COLO829 (cell line): ENCODE measurements around the gene TRIP4.

ENCODE experiments used
- DNase-seq: peaks from one replicate; pipeline ENCODE4 v3.0.0; 2012; ENCODE audit warnings: low spot score

The TRIP4 gene

DNA sequence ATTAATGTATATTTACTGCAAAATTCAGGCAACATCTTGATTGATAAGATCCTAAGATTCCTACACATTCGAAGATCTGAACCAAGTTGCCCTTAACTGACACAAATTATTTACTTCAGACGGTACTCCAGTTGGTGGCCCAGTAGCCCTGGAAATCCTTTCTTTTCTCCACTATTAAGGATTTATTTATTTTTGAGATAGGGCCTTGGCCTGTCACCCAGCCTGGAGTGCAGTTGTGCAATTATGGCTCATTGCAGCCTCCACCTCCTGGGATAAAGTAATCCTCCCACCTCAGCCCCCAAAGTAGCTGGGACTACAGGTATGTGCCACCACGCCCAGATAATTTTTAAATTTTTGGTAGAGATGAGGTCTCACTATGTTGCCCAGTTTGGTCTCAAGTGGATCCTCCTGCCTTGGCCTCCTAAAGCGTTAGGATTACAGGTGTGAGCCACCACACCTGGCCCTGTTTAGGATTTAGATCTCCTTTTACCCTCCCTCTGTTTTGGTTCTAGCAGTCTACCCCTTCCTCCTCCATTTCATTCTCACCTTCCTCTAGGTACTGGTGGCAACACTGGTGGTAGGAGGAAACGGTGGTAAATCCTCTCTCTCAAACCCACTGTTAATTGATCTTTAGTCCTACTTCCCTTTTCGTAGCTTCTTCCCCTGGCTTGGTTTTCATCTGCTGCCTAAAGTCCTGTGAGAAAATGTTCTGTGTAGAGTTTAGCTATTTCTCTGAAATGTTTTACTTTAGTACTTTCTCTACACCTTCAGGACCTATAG lies 60.1 kb downstream of the TRIP4 start:
- no peak for DNase-seq

DNA sequence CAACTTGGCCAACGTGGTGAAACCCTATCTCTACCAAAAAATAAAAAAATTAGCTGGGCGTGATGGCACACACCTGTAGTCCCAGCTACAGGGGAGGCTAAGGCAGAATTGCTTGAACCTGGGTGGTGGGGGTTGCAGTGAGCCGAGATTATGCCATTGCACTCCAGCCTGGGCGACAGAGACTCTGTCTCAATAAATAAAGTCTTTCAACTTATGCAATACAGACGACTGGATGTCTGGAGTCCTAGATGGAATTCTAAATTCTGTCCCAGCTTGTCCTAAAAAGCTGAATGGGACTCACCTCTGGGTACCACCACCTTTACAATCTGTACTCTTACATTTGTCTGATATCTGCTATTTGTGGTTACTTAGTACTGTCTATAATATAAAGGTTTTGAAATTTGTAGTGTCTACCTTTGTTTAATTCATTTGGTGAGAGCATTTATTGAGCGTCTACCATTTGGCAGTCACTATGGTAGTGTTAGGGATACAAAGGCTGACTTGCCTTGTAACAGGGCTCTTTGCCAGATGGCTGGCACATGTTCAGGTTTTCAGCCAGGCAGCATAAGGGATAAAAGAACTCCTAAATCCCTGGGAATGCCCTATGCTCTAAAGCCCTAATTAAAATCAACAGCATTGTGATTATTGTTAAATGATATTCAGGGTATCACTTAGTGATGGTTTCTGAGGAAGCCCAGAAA lies 65.5 kb downstream of the TRIP4 start:
- DNase-seq: no peak

GRCh38 chr15:64453689-64454037 lies 66.0 kb downstream of the TRIP4 start:
- DNase-seq: no peak

DNA sequence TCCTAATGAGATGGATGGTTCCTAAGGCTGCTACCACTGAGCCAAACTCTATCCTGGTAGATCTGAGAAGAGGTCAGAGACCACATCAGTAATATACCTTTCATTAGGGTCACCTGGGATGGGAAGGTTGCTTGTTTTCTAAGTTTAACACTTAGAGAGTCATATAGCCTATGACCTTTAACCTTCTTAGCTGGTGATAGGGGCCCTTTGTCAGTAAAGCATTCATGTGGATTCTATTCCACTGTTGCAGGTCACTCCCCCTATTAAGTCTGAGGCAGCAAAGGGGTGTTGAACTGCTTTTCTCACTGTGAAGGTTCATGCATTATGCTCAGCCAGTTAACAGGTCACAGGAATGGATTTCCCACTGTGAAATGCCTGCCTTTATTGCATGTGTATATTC lies 66.6 kb downstream of the TRIP4 start:
- no peak for DNase-seq

DNA sequence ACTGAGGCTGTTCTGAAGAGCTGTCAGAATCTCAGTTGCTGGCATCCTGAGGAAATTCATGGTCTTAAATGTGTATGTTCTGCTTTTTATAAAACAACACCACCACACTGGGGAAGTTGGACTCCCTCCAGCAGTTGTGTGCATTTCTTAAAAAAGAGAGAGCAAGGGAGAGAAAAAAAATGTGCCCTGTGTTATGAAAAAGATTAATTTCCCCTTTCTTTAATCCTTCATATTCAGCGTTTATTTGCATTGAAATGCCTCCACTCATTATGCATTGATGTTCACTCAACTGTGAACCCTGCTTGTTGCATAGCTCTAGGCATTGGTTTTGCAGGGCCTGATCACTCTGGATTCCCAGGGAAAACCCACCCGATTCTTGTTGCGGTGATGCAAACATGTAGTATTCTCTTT lies 68.3 kb downstream of the TRIP4 start:
- DNase-seq: no peak

DNA sequence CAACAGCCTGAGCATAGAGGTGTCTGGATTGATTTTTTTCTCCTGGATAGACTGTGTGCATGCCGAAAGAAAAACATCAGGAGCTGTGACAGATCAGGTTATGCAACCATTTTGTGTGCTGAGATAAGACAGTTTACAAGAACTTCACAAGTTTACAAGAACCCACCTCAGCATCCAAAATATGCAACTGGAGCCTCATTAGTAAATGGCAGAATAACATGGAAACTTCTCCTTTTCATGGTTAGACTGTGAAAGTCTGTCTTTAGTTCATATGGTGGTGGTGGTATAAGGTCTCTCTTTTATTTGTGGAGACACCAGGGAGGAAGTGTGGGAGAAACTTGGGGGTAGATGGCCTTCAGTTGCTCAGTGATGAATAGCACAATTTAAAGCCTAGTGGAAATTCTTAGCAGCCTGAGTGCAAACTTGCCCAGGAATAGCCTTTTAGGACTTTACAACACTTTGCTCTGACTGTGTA lies 69.0 kb downstream of the TRIP4 start:
- DNase-seq: no peak

- no peak for DNase-seq
Observed at GRCh38 chr15:64459066-64459781, 71.6 kb downstream of the TRIP4 start.

- DNase-seq: peak; percentile 95
Observed at GRCh38 chr15:64460206-64460723, 72.6 kb downstream of the TRIP4 start, which contains the start of gene ZNF609. Gene ZNF609 (plus strand): TSS chr15:64460578. CDS start chr15:64499420, 38,842 bp downstream.

DNA sequence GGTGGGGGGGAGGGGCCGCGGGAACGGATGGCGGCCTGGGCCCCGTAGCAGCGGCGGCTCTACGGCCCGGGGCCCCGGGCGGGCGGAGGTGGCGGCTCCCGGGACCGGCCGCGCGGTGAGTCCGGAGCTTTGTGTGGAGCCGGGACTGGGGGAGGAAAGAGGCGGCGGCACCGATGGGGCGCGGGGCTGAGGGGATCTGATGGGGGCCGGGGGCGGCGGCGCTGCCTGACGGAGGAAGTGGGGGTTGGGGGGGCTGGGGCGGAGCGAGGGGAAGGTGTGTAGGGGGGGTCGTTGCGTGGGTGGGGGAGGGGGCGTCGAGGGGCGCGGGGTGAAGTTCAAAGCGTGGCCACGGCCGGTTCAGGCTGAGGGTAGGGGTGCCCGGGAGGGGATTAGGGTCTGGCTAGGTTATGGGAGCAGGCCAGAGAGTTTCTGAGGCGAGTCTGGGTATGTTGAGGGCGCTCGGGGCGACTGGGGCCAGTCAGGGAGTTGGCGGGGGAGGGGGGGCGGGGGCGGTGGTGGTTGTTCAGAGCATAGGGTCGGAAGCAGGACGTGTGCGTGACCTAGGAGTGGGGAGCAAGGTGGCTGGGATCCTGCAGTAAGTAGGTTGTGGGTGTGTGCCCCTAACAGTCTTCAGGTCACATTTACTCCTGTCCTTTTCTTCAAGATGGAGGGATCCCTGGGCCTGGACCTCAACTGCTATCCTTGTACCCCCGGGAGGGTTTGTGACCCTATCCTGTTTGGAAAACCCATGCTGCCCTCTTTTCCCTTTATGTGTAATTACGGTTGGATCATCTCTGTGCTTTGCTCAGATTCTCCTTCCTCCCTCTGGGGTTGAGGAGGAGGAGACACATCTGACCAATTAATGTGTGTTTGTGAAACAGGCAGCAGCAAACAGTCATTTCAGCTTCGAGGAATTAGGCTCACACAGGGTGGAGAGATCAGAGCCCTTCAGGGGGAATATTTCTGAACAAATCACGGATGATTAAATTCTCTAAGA lies 73.4 kb downstream of the TRIP4 start:
- DNase-seq: peak; percentile 71

DNA sequence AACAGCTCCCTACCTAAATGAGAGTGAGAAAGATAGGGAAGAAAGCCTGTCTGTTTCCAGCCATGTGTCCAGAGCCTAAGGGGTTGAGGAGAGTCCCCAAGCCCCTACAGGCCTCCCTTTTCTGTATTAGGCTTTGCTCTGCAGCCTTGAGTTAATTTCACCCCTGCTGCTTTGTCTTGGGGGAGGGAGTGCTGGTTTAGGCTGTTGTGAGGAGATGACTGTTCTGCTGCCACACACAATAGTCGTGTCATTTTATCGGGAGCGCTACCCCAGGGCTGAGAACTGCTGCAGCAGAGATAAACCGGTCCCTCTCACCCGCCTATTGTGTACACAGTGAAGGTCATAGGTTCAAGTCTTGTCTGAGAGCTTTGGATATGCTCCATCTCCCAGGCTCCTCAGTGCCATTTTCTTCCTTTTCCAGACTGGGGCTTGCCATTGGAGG lies 74.1 kb downstream of the TRIP4 start:
- DNase-seq: no peak

GRCh38 chr15:64462492-64462891 lies 74.9 kb downstream of the TRIP4 start:
- no peak for DNase-seq

GRCh38 chr15:64464276-64465005 lies 76.8 kb downstream of the TRIP4 start:
- DNase-seq: no peak

DNA sequence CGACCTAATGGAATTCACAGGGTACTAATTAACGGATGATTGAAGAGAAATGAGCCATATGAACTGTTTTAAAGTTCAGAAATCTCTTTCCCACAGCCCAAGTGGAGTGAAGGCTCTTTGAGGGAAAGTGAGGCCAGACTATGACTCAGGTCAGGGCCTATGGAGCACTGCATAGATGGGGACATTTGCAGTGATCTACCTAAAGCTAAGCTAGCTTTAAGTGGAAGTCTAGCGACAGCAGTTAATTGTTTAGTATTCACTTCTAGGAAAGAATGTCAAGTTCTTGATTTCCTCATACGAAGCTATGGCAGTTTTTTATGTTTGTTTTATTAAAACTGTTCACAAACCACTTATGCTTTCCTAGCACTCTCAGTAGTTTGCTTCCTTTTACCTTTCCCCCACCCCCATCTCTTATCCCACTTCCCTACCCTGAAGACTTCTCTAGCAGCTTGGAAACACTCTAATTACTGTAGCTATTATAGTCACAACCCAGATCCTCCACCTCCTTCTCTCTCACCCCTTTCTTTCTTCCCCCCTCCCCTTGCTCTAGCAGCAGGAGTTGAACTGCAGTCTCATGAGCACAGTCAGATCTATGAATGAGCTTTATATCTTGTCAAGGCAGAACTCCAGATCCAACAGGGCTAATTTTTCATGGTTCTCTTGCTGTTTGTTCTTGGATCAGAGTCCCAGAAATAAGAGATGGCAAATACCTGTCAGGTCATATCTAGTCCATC lies 78.9 kb downstream of the TRIP4 start:
- no peak for DNase-seq

DNA sequence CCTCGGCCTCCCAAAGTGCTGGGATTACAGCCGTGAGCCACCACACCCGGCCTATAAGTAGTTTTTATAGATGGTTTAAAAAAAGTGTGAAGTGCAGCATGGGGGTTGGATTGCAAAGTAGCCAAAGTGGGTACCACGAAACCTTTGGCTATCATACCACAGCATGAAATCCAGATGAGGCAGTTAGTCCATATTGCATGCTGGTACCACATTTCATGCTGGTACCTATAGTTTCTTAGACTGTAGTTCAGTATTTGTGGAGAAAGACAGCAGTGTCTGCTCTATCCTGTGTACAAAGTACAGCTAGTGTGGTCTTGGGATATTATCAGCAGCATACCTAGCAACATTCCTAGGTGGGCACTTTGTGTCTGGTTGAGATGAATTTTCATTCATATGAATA lies 84.5 kb downstream of the TRIP4 start:
- no peak for DNase-seq

- no peak for DNase-seq
Observed at GRCh38 chr15:64474846-64475245, 87.2 kb downstream of the TRIP4 start.

- no peak for DNase-seq
Observed at GRCh38 chr15:64476550-64476949, 88.9 kb downstream of the TRIP4 start.

DNA sequence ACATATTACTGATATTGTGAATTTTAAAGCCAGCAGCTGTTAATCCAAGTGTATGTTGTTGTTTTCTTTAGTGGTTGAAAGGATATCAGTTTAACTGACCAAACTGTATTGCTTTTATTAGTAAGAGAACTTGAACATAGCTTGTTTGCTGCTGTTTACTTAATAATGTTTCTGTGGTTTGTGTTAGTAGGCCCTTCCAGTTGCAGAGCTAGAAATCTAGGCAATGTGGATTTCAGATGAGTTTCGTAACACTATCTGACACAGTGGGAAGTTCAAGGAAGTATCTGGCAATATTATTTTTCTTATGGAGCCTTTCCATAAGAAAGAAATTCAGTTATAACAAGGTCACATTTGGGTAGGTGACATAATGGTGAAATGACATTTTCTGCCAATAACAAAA lies 91.2 kb downstream of the TRIP4 start:
- no peak for DNase-seq

GRCh38 chr15:64480891-64481290 lies 93.3 kb downstream of the TRIP4 start:
- DNase-seq: no peak

DNA sequence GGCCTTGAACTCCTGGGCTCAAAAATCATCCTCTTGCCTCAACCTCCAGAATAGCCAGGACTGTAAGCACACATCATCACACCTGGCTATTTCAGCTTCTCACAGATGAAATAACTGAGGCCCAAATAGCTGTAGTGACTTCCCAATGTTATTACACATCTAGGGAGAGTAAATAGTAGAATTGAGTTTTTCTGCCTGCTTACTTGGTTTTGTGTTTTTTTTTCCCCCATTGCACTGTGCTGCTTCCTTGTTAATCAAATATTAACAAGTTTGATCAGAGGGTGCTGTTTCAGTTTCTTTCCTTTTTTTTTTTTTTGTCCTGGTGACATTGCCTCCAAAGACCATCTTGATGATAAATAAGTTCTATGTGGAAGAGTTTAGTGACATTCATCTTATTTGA lies 96.1 kb downstream of the TRIP4 start:
- DNase-seq: no peak

- no peak for DNase-seq
Observed at GRCh38 chr15:64485796-64486195, 98.2 kb downstream of the TRIP4 start.
